Stimulated activated effector memory CD8-positive, alpha-beta T cell treated with anti-CD3 and anti-CD28 coated beads, Interleukin-12 subunit alpha, Interleukin-12 subunit beta, amount 100 ng/mL, for 72 hours (primary cell): ENCODE measurements around the gene KDM4B.

Source experiments
- ATAC-seq: fragments of 150-1000 bp; cut with Tn5 transposase; 2 replicates; pipeline ENCODE4 v1.10.0; 2021
- DNase-seq, 2 donors: peaks; one replicate each; pipeline ENCODE4 v3.0.0; 2021 to 2022; ENCODE audit warnings: low spot score in 2 of 2
- H3K27ac Mint-ChIP-seq: one replicate; pipeline ENCODE4 v1.8.0; 2022; ENCODE audit warnings: mild to moderate bottlenecking, mixed read lengths
- H3K36me3 Mint-ChIP-seq: one replicate; pipeline ENCODE4 v1.8.0; 2022; ENCODE audit warnings: mild to moderate bottlenecking, mixed read lengths
- H3K4me1 Mint-ChIP-seq: one replicate; pipeline ENCODE4 v1.8.0; 2022; ENCODE audit warnings: mixed read lengths
- H3K4me3 Mint-ChIP-seq: one replicate; pipeline ENCODE4 v1.8.0; 2022; ENCODE audit warnings: mild to moderate bottlenecking, mixed read lengths
- H3K9me3 Mint-ChIP-seq: one replicate; pipeline ENCODE4 v1.8.0; 2022; ENCODE audit warnings: mixed read lengths

The KDM4B gene

GRCh38 chr19:5138606-5139582, 170.0 kb downstream of the KDM4B start:
- peak; percentile 76 to 95 for DNase-seq

GRCh38 chr19:5139583-5140325, 170.8 kb downstream of the KDM4B start:
- no peak for DNase-seq
- Mint-ChIP-seq H3K27ac (peak overlapping the region; percentile 86), H3K9me3 (no peaks in the 10 kb centered on the region), H3K36me3 (peaks cover 50% of the 10 kb centered on the region), H3K4me3 (peak overlapping the region; percentile 52), H3K4me1 (peaks cover 36% of the 10 kb centered on the region)
- no peak for ATAC-seq

More at GRCh38 chr19:5138606-5139582, 170.0 kb downstream of the KDM4B start:
- peaks cover 36% of the 10 kb centered on the region for H3K4me1 Mint-ChIP-seq
- H3K4me3 Mint-ChIP-seq: peak overlapping the region; percentile 52
- peak; percentile 89 for ATAC-seq
- peaks cover 45% of the 10 kb centered on the region for H3K36me3 Mint-ChIP-seq
- H3K9me3 Mint-ChIP-seq: no peaks in the 10 kb centered on the region
- peak overlapping the region; percentile 86 for H3K27ac Mint-ChIP-seq

GRCh38 chr19:5141129-5141849, 172.4 kb downstream of the KDM4B start:
- H3K9me3 Mint-ChIP-seq: no peaks in the 10 kb centered on the region
- peaks cover 36% of the 10 kb centered on the region for H3K4me1 Mint-ChIP-seq
- H3K4me3 Mint-ChIP-seq: no peak overlapping the region
- ATAC-seq (no peak), DNase-seq (no peak)
- H3K36me3 Mint-ChIP-seq: peaks cover 55% of the 10 kb centered on the region
- no peak overlapping the region for H3K27ac Mint-ChIP-seq

GRCh38 chr19:5141850-5142724, 173.2 kb downstream of the KDM4B start:
- no peak for ATAC-seq
- peaks cover 32% of the 10 kb centered on the region for H3K4me1 Mint-ChIP-seq
- H3K4me3 Mint-ChIP-seq: no peak overlapping the region
- peak overlapping the region; percentile 40 for H3K27ac Mint-ChIP-seq
- DNase-seq: no peak
- H3K36me3 Mint-ChIP-seq: peaks cover 61% of the 10 kb centered on the region
- no peaks in the 10 kb centered on the region for H3K9me3 Mint-ChIP-seq

- peaks cover 68% of the 10 kb centered on the region for H3K36me3 Mint-ChIP-seq
- peaks cover 30% of the 10 kb centered on the region for H3K4me1 Mint-ChIP-seq
- ATAC-seq: no peak
- H3K4me3 Mint-ChIP-seq: no peak overlapping the region
- H3K27ac Mint-ChIP-seq: peak overlapping the region; percentile 40
- no peaks in the 10 kb centered on the region for H3K9me3 Mint-ChIP-seq
- DNase-seq: no peak
Observed at GRCh38 chr19:5142725-5143097, 173.8 kb downstream of the KDM4B start.

GRCh38 chr19:5143471-5144411, 174.8 kb downstream of the KDM4B start:
- H3K4me1 Mint-ChIP-seq: peaks cover 22% of the 10 kb centered on the region
- no peaks in the 10 kb centered on the region for H3K9me3 Mint-ChIP-seq
- ATAC-seq (no peak), DNase-seq (no peak)
- peaks cover 67% of the 10 kb centered on the region for H3K36me3 Mint-ChIP-seq
- H3K4me3 Mint-ChIP-seq: no peak overlapping the region
- peak overlapping the region; percentile 40 for H3K27ac Mint-ChIP-seq

- Mint-ChIP-seq H3K9me3 (no peaks in the 10 kb centered on the region), H3K27ac (no peak overlapping the region), H3K4me1 (peaks cover 13% of the 10 kb centered on the region), H3K36me3 (peaks cover 62% of the 10 kb centered on the region), H3K4me3 (no peak overlapping the region)
- ATAC-seq (no peak), DNase-seq (no peak)
Observed at GRCh38 chr19:5144545-5145179, 175.7 kb downstream of the KDM4B start.

GRCh38 chr19:5145521-5146511, 176.9 kb downstream of the KDM4B start:
- Mint-ChIP-seq H3K9me3 (no peaks in the 10 kb centered on the region), H3K27ac (no peak overlapping the region), H3K4me1 (peaks cover 10% of the 10 kb centered on the region), H3K36me3 (peaks cover 54% of the 10 kb centered on the region), H3K4me3 (no peak overlapping the region)
- ATAC-seq (no peak), DNase-seq (no peak)

GRCh38 chr19:5147074-5147977, 178.4 kb downstream of the KDM4B start:
- H3K4me3 Mint-ChIP-seq: no peak overlapping the region
- peaks cover 10% of the 10 kb centered on the region for H3K4me1 Mint-ChIP-seq
- ATAC-seq (no peak), DNase-seq (no peak)
- no peak overlapping the region for H3K27ac Mint-ChIP-seq
- peaks cover 54% of the 10 kb centered on the region for H3K36me3 Mint-ChIP-seq
- H3K9me3 Mint-ChIP-seq: no peaks in the 10 kb centered on the region

GRCh38 chr19:5147978-5148793, 179.3 kb downstream of the KDM4B start:
- no peak for DNase-seq

GRCh38 chr19:5148794-5149190, 179.9 kb downstream of the KDM4B start:
- ATAC-seq (no peak), DNase-seq (no peak)
- no peaks in the 10 kb centered on the region for H3K4me1 Mint-ChIP-seq
- peaks cover 47% of the 10 kb centered on the region for H3K36me3 Mint-ChIP-seq
- H3K27ac Mint-ChIP-seq: no peak overlapping the region
- no peak overlapping the region for H3K4me3 Mint-ChIP-seq
- H3K9me3 Mint-ChIP-seq: no peaks in the 10 kb centered on the region

More at GRCh38 chr19:5147978-5148793, 179.3 kb downstream of the KDM4B start:
- H3K36me3 Mint-ChIP-seq: peaks cover 53% of the 10 kb centered on the region
- no peaks in the 10 kb centered on the region for H3K9me3 Mint-ChIP-seq
- H3K27ac Mint-ChIP-seq: no peak overlapping the region
- no peak overlapping the region for H3K4me3 Mint-ChIP-seq
- no peak for ATAC-seq
- H3K4me1 Mint-ChIP-seq: peaks cover 4% of the 10 kb centered on the region
